ENCODE data around the gene SLC16A13.
A peak's percentile ranks its signal among the peaks of the same experiment; 100 is the strongest.
"Not testable (repeated sequence)": the region's sequence is repeated elsewhere in the genome, so short reads cannot be mapped to it uniquely, and the experiment has no call there.

Gene SLC16A13

DNA sequence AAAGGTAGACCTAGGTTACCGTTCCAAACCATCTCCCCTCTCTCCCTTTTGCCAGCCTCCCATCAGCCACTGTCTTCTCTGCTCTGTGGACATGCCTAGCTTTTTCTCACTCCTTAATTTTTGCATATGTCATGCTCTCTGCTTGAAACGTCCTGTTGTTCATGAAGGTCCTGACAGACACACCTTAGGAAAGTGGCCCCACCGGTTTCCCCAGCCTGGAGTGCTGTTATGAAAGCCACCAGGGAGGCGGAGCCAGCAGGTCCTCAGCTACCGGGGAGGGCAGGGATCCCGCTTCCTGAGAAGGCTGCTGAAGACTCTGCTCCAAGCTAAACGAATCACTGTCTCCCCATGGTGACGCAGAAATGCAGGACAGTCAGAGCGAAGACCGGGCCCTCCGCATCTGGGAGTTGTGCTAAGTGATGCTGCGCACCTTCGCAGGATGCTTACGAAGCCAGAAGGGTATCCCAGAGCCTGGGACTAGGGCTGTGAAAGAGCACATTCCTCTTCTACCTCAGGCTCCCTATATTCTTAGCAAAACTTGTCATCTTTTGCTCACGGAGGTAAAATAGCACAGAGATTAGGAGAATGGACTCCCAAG lies 10.4 kb downstream of the SLC16A13 start:
- peak overlapping the region; percentile 96 for H3K27ac ChIP-seq

GRCh38 chr17:7046725-7047397 lies 11.0 kb downstream of the SLC16A13 start:
- H3K27ac ChIP-seq, result peak overlapping the region; percentile 96

More for the DNA sequence above, 10.4 kb downstream of the SLC16A13 start:
- TF ChIP-seq, protein P1, sequence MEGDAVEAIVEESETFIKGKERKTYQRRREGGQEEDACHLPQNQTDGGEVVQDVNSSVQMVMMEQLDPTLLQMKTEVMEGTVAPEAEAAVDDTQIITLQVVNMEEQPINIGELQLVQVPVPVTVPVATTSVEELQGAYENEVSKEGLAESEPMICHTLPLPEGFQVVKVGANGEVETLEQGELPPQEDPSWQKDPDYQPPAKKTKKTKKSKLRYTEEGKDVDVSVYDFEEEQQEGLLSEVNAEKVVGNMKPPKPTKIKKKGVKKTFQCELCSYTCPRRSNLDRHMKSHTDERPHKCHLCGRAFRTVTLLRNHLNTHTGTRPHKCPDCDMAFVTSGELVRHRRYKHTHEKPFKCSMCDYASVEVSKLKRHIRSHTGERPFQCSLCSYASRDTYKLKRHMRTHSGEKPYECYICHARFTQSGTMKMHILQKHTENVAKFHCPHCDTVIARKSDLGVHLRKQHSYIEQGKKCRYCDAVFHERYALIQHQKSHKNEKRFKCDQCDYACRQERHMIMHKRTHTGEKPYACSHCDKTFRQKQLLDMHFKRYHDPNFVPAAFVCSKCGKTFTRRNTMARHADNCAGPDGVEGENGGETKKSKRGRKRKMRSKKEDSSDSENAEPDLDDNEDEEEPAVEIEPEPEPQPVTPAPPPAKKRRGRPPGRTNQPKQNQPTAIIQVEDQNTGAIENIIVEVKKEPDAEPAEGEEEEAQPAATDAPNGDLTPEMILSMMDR (conservative IDR thresholded peaks at IDR 0.05), result peak; percentile 11

DNA sequence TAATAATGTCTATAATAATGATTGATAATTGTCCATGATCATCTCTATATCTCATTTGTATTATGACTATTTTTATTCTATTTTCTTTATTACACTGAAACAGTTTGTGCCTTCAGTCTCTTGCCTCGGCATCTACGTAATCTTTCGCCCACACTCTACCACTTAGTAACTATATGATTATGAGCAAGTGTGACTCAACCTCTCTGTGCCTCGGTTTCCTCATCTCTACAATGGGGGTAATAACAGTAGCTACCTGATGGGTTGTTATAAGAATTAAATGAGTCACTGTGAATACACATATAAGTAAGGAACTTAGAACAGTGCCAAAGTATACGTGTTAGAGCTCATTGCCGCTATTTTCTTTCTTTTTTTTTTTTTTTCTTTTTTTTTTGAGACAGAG lies 11.8 kb downstream of the SLC16A13 start:
- peak overlapping the region; percentile 96 for H3K27ac ChIP-seq
- TF ChIP-seq, protein P1 (conservative IDR thresholded peaks at IDR 0.05), result no peak

GRCh38 chr17:7048968-7049367 lies 13.2 kb downstream of the SLC16A13 start:
- no peak overlapping the region for H3K27ac ChIP-seq
- TF ChIP-seq, protein P1 (conservative IDR thresholded peaks at IDR 0.05), result no peak

GRCh38 chr17:7050583-7050982 lies 14.8 kb downstream of the SLC16A13 start:
- H3K27ac ChIP-seq, result not testable (repeated sequence)

- no peak overlapping the region for H3K27ac ChIP-seq
Observed at GRCh38 chr17:7056386-7056785, 20.6 kb downstream of the SLC16A13 start.

DNA sequence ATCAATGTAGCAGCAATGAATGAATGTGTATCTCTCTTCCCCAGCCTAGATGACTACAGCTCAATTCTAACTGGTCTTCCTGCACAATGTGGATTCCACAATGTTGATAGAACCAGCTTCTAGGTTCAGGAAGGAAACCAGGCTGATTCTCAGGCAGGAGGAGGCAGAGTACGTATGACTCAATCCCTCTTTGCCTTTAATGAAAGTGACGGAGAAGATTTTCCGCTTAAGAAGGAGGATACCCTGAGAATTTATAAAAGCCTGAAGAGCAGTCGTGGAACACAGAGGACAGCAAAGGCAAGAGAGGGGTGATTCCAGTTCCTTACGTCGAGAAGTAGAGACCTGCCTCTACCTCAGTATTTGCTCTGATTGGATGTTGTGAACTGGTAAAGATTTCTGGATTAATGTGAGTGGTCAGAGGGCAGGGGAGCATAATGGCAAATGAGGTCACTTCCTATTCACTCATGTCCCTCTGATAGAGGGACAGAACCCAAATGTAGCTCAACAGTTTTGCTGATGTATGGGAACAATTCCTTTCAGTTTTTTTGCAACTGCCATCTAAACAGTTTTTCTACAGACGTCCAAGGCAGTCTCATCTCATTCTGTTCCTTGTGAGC lies 23.1 kb downstream of the SLC16A13 start:
- TF ChIP-seq, protein P1 (conservative IDR thresholded peaks at IDR 0.05), result no peak
- no peak overlapping the region for H3K27ac ChIP-seq

More at GRCh38 chr17:7056386-7056785, 20.6 kb downstream of the SLC16A13 start:
- TF ChIP-seq, protein P1 (conservative IDR thresholded peaks at IDR 0.05), result no peak

- H3K27ac ChIP-seq, result no peak overlapping the region
- TF ChIP-seq, protein P1 (conservative IDR thresholded peaks at IDR 0.05), result no peak
Observed at GRCh38 chr17:7060165-7060891, 24.5 kb downstream of the SLC16A13 start.

Measured in VCaP (cell line).